ENCODE results near the gene SOAT2.
"Not testable (repeated sequence)": the region's sequence is repeated elsewhere in the genome, so short reads cannot be mapped to it uniquely, and the experiment has no call there.

Gene SOAT2

GRCh38 chr12:53086361-53086760 is 16.9 kb upstream of the SOAT2 start:
- DNase-seq (ENCODE audit: low read depth): no peak

DNA sequence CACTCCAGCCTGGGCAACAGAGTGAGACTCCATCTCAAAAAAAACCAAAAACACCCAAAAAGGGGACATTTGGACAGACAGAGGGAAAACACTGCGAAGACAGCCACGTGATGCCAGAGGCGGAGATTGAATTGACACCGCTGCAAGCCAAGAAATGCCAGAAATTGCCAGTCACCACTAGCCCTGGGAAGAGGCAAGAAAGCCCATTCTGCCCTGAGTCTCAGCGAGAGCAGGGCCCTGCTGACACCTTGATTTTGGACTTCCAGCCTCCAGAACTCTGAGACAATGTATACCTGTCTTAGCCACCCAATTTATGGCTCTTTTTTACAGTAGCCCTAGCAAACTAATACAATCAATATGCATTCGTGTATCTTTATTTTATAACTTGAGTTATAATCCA is 13.2 kb upstream of the SOAT2 start:
- DNase-seq (ENCODE audit: low read depth): no peak

- DNase-seq (ENCODE audit: low read depth): no peak
Measured at GRCh38 chr12:53090554-53090953, 12.7 kb upstream of the SOAT2 start.

- no peak for DNase-seq (ENCODE audit: low read depth)
Measured at GRCh38 chr12:53091756-53092155, 11.5 kb upstream of the SOAT2 start.

GRCh38 chr12:53093777-53094393 is 9.4 kb upstream of the SOAT2 start:
- DNase-seq (ENCODE audit: low read depth): no peak

DNA sequence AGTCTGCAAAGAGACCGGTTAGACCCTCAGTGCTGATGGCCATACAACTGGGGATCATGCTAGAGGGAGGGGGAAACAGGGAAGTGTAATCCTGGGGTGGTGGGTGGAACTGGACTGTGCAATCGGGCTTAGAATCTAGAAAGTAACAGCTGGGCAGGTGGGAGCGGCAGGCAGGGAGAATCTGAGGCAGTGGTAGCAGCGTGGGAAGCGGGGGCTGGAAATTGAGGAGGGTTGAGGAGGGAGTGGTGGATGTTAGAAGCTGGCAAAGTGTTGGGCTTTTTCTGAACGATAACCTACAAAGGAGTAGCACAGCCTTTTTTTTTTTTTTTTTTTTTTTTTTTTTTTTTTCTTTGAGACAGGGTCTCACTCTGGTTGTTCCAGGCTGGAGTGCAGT is 8.9 kb upstream of the SOAT2 start:
- DNase-seq (ENCODE audit: low read depth): no peak

DNA sequence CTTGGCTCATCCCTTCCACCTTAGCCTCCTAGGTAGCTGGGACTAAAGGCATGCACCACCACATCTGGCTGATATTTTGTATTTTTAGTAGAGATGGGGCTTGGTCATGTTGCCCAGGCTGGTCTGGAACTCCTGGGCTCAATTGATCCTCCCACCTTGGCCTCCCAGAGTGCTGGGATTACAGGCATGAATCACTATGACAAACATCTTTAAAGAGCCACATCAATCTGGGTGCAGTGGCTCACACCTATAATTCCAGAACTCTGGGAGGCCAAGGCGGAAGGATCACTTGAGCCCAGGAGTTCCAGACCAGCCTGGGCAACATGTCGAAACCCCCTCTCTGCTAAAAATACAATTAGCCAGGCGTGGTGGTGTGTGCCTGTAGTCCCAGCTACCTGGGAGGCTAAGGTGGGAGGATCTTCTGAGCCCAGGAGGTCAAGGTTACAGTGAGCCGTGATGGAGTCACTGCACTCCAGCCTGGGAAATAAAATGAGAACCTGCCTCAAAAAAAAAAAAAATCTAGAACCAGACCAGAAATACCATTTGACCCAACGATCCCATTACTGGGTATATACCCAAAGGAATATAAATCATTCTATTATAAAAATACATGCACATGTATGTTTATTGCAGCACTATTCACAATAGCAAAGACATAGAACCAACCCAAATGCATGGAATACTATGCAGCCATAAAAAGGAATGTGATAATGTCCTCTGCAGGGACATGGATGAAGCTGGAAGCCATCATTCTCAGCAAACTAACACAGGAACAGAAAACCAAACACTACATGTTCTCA is 8.3 kb upstream of the SOAT2 start:
- DNase-seq (ENCODE audit: low read depth): not testable (repeated sequence)

DNA sequence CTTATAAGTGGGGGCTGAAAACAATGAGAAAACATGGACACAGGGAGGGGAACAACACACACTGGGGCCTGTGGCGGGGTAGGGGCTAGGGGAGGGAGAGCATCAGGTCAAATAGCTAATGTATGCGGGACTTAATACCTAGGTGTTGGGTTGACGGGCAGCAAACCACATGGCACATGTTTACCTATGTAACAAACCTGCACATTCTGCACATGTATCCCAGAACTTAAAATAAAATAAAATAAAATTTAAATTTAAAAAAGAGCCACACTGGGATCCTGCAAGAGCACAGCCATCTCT is 7.7 kb upstream of the SOAT2 start:
- not testable (repeated sequence) for DNase-seq (ENCODE audit: low read depth)

- DNase-seq (ENCODE audit: low read depth): no peak
Measured at GRCh38 chr12:53096089-53096741, 7.1 kb upstream of the SOAT2 start.

GRCh38 chr12:53096759-53097158 is 6.5 kb upstream of the SOAT2 start:
- no peak for DNase-seq (ENCODE audit: low read depth)

- DNase-seq (ENCODE audit: low read depth): no peak
Measured at GRCh38 chr12:53097207-53097563, 6.1 kb upstream of the SOAT2 start.

DNA sequence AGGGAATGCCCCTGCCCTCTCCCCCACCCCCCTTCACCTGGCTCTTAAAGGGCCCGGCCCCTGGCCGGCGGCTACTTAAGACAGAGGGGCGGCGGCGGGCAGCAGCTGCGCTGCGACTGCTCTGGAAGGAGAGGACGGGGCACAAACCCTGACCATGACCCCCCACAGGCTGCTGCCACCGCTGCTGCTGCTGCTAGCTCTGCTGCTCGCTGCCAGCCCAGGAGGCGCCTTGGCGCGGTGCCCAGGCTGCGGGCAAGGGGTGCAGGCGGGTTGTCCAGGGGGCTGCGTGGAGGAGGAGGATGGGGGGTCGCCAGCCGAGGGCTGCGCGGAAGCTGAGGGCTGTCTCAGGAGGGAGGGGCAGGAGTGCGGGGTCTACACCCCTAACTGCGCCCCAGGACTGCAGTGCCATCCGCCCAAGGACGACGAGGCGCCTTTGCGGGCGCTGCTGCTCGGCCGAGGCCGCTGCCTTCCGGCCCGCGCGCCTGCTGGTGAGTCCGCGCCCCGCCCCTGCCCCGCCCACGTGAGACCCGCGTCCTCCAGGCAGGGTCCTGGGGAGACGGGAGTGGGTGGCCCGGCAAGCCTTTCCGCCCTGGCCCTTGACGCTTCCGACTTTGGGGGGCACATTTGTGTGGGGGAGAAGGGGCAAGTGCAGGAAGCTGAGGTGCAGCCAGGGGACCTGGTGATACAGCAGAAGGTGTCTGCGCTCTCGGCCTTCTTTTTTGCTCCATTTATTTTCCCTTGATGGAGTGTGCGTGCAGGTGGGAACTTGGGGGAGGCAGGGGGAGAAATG is 5.5 kb upstream of the SOAT2 start, which contains the start of gene IGFBP6:
Gene IGFBP6 (plus strand): TSS at position 104 of the 790 bp plus-strand sequence. CDS start 51 bp downstream, at position 155.
- DNase-seq (ENCODE audit: low read depth): peak; percentile 62

GRCh38 chr12:53098354-53098981 is 4.8 kb upstream of the SOAT2 start:
- no peak for DNase-seq (ENCODE audit: low read depth)

DNA sequence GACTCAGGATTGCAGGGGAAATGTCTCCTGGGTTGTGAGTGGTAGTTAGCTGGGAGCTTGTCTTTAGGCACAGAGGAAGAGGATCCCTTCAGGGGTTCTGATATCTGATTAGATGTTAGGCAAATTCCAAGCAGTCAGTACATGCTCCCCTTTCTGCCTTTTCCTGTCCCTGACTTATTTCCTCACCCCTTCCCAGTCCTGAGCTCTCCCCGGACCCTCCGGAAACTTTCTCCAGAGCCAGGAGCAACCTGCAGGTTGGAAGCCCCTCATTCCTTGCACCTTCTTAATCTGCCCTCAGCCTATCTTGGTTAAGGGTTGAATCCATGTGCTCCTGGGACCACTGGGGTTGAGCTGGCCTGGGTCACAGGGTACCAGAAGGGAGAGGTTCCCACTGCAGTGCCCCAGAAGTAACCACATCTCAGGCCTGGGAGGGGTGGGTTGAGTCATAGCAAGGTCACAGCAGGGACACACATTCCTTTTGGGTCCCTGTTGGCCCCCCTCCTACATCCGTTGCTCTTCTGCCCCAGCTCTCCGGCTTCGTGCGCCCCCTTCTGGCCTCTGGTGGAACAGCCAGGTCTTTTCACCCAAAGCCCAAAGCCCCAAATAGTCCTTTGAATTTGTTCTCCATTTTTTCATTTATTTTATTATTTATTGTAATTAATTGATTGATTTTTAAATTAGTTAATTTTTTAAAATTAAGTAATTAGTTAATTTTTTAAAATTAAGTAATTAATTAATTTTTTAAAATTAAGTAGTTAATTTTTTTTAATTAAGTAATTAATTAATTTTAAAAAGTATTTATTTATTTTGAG is 4.0 kb upstream of the SOAT2 start:
- peak; percentile 86 for DNase-seq (ENCODE audit: low read depth)

DNA sequence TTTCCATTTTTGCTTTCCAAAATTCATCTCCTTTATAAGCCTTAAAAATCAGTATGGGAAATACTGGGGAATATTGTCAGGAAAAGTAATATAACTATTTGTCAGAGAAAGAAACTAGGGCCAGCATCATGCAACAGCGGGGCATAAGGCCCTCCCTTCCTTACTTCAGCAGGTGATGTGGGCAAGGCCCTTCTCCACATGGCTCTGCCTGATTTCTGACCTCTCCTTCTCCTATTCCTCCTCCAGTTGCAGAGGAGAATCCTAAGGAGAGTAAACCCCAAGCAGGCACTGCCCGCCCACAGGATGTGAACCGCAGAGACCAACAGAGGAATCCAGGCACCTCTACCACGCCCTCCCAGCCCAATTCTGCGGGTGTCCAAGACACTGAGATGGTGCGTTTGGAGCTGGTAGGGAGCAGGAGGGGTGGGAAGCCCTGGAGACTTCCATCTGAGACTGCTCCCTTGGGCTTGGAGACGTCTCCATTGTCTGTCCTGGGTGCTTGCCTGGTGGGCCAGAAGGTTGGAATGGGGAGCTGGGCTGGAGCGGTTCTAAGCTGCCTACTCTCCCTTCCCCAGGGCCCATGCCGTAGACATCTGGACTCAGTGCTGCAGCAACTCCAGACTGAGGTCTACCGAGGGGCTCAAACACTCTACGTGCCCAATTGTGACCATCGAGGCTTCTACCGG is 2.7 kb upstream of the SOAT2 start:
- no peak for DNase-seq (ENCODE audit: low read depth)

DNA sequence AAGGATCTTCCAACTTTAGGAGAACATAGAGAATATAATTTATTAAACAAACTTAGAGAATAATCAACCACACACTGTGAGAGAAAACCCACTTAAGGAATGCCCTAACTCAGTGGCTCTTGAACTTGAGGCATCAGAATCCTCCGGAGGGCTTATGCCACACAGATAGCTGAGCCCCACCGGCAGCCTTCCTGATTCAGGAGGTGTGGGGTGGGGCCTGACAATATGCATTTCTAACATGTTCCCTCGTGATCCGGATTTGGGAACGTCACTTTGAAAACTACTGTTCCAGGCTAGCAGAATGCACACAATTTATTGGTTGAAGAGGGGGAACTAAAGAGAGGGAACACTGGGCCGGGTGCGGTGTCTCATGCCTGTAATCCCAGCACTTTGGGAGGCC is 2.0 kb upstream of the SOAT2 start:
- no peak for DNase-seq (ENCODE audit: low read depth)

DNA sequence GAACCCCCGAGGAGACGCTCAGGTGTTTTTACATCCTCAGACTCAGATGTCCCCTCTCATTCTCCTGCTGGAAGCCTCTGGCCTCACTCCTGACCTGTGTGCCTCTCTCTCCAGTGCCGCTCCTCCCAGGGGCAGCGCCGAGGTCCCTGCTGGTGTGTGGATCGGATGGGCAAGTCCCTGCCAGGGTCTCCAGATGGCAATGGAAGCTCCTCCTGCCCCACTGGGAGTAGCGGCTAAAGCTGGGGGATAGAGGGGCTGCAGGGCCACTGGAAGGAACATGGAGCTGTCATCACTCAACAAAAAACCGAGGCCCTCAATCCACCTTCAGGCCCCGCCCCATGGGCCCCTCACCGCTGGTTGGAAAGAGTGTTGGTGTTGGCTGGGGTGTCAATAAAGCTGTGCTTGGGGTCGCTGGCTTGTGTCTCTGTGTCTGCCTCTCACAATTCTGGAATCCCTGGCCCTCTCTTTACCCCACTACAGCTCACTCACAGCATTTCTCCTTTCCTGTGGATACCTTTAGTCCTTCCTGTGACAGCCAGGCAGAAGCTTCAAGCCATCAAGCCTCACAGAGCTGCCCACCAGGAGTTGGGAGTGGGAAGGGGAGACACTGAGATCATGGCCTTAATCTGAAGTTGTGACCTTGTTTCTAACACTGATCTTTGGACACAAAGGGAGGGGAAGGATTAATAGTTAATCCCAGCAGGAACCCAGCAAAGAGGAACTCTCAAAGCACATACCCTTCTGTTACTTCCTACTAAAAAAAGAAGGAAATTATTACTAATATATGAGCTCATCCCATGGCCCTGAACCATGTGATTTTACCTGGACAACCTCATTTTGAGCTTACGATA is 1.1 kb upstream of the SOAT2 start:
- DNase-seq (ENCODE audit: low read depth): no peak

DNA sequence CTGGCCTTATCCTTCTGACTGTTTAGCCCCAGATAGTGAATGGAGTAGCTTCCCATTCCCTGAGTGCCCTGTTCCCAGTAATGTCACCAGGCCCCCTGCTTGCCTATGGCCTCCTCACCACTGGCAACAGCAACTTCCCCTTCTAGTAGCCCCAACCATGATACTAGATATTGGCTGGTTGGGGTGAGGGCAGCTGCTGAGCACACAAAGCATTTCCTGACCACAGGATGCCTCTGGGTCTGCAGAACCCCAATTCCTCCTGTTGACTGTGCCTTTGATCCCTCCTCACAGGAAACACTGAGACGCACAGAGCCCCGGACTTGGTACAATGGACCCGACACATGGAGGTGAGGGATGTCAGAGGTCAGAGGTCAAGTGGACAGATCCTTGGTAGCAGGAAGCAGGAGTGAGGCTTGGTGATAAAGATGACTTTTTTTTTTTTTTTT is 597 bp downstream of the SOAT2 start:
- DNase-seq (ENCODE audit: low read depth): peak; percentile 82

- no peak for DNase-seq (ENCODE audit: low read depth)
Measured at GRCh38 chr12:53105256-53105655, 2.0 kb downstream of the SOAT2 start.
